ENCODE results near the gene TGFBI.

TGFBI gene

DNA sequence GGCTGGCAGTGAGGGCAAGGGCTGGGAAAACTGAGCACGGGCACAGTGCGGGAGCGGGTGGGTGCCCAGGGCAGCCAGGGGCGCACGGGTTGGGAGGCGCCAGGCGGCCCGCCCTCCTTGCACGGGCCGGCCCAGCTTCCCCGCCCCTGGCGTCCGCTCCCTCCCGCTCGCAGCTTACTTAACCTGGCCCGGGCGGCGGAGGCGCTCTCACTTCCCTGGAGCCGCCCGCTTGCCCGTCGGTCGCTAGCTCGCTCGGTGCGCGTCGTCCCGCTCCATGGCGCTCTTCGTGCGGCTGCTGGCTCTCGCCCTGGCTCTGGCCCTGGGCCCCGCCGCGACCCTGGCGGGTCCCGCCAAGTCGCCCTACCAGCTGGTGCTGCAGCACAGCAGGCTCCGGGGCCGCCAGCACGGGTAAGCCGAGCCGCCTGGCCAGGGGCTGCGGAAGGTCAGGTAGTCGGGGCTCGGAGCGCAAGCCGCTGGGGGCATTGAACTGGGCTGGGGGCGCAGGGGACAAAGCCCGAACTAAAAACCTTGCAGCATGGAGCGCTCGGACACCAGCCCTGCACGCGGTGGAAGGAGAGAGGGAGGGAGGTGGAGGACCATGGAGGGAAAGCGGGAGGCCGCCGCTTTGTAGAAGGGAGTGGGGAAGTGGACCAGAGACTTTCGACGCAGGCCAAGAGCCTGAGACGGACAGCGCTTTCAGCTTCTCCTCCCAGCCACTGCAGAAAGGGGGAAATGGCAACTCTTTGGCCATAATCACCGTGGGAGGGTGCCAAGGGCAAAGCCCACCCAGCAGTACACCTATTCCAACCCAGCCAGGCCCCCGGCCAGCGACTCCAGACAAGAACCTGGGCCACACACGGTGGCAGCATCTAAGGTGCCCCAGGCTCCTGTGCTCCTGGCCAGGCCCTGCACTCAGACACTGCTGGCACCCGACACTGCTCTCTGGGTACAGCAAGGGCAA is at the start of gene TGFBI:
Gene TGFBI, plus strand, starts transcription at position 207 of the 961 bp plus-strand sequence. Its CDS starts 68 bp downstream, at position 275.
- DNase-seq, result peak; percentile 44

DNA sequence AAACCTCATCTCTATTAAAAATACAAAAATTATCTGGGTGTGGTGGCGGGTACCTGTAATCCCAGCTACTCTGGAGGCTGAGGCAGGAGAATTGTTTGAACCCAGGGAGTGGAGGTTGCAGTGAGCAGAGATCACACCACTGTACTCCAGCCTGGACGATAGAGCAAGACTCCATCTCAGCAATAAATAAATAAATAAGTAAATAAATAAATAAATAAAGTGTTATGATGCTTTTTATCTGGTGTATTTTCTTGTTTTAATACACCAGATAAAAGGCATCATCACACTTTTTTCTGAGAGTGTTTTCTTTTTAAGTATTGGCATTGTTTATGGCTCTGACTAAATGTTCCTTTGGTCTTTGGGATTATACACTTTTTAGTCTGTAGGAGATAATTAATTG is 49.8 kb upstream of the TGFBI start:
- no peak for DNase-seq

DNA sequence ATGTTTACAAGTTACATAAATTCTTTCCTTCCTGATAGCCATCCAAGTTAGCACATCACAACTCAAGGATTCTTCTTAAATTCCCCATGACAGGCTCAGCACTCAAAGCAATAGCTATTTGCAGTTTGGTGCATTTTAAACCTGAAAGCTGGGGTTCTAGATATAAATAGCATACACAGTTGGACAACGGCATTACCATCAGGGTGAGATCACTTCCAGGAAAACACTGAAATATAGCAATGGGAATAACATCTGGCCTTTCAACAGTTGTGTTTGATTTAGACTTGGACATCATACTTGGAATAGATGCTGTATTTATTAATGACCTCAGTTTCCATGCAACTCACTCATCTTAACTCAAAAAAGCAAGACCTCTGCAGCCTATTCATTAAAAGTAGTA is 49.3 kb upstream of the TGFBI start:
- DNase-seq, result no peak

DNA sequence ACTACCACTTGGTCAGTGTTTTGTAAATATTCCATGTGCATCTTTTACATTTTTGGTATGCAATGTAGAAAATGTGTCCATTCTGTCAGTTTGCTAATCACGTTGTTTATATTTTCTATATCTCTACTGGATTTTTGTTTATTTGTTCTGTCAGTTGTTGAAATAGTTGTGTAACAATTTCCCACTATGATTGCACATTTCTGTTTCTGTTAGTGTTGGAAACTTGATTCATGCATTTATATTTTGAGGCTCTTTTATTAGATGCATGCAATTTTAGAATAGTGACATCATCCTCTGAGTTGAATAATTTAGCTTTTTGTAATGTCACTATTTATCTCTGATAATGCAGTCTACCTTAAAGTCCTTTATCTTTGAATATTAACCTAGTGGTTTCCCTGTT is 48.2 kb upstream of the TGFBI start:
- no peak for DNase-seq

DNA sequence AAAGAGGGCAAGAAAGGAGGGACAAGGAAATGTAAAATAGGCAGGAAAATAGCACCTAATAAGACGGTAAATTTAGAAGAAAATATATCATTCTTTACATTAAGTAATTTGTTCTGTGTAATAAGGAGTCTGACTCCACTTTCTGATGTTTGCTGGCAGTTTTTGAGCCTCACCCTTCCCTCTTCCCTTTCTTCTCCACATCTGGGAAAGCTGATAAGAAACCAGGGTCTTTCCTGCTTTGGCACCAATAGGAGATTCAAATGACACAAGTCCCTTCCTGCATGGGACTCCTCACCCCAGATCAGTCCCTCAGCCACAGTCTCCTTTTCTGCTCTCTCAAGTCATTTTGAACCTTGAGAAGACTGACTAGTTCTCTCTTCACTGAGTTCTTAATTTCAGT is 42.8 kb upstream of the TGFBI start:
- no peak for DNase-seq

DNA sequence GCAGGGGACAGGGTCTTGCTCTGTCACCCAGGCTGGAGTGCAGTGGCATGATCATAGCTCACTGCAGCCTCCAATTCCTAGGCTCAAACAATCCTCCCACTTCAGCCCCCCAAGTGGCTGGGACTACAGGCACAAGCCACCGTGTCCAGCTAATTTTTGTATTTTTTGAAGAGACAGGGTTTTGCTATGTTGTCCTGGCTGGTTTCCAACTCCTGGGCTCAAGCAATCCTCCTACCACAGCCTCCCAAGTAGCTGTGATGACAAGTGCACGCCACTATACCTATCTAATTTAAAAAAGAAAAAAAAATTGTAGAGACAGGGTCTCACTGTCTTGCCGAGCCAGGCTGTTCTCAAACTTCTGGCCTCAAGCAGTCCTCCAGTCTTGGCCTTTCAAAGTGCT is 42.4 kb upstream of the TGFBI start:
- DNase-seq, result no peak

DNA sequence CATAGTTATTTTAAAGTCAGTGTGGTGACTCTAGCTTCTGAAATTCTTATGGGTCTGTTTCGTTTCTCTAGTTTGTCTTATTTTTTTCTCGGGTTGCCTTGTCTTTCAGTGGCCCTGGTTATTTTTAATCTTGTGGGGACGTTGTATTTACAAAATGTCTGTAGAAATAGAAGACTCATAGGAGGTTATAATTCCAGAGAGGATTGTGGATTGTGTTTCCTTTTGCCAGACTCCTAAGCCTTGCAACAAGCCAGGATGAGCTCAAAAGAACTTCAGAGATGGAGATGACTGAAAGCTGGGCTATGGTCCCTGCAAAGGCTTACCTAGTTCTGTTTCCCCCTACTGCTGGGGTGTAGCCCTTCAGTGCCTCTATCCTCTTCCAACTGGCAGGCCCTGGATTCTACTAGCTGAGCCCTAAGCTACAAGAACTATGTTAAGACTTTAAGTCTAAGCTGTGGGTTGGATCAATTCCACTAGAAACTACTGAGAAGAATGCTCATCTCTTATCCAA is 41.8 kb upstream of the TGFBI start:
- DNase-seq, result no peak

DNA sequence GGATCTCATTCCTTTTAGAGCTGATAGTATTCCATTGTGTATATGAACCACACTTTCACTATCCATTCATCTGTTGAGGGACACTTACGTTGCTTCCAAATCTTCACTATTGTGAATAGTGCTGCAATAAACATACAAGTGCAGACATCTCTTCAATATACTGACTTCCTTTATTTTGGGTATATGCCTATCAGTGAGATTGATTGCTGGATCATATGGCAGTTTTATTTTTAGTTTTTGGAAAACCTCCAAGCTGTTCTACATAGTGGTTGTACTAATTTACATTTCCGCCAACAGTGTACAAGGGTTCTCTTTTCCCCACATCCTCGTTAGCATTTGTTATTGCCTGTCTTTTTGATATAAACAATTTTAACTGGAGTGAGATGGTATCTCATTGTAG is 40.2 kb upstream of the TGFBI start:
- DNase-seq, result no peak

DNA sequence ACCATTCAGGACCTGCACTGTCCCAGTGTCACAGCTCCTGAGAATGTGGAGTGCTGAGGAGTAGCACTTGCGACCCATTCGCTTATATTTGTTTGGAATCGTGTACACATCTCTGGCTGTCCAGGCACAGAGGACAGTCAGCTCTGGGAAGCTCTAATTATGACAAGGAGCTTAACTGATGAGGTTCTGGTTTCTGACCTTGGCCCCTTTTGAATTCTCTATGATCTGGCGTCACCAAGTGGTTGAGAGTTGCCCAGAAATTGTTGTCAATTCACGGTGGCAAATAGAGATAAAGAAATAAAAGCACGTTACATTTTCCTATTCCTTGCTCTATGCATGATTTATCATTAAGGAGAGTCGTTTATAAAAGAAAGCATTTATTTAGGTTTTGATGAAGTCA is 39.1 kb upstream of the TGFBI start:
- DNase-seq, result no peak

DNA sequence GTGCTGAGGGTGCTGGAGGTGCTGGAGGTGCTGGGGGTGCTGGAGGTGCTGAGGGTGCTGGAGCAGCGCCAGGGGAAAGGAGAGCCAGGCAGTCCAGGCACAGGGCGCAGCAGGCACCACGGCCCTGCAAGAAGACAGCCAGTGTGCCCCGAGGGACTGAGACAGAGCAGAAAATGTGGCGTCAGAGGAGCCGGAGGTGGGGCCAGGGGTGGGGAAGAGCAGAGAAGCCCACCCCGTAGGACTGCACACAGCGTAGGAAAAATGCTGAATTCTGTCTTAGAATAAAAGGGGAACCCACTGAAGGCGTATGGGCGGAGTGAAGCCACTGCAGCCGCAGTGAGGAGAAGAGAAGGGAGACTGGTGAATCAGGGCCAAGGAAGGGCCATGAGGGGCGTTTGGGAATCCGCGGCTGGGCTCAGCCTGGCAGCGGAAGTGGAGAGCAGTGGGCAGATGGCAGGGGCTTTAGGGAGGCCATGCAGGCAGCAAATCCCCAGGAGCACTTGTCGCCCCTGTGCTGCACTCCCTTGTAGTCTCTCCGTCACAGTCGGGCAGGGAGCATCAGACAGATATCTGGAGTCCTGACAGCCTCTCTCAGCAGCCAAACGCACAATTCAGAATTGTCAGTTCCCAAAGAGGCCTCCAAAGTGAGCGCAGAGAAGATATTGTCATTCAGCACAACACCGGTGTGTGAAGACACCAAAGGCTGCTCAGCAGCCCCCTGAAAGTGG is 38.1 kb upstream of the TGFBI start:
- DNase-seq, result no peak

DNA sequence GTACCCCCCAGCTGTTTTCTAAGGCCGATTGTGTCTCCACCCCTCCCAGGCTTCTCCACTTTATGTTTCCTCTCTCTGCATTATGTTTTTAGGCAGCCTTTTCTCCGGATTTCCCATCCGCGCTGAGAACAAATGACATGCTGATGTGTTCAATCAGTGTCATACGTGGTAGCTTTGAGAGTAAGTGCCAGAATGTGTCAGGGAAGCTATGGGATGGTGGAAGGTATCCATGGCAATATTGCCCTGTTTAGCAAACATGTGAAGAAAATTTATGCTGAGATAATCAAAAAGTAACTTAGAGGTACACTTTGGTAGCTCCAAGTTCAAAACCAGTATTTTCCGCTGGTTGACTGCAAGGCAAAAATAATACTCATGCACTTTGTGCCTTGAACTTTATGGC is 37.4 kb upstream of the TGFBI start:
- DNase-seq, result no peak

DNA sequence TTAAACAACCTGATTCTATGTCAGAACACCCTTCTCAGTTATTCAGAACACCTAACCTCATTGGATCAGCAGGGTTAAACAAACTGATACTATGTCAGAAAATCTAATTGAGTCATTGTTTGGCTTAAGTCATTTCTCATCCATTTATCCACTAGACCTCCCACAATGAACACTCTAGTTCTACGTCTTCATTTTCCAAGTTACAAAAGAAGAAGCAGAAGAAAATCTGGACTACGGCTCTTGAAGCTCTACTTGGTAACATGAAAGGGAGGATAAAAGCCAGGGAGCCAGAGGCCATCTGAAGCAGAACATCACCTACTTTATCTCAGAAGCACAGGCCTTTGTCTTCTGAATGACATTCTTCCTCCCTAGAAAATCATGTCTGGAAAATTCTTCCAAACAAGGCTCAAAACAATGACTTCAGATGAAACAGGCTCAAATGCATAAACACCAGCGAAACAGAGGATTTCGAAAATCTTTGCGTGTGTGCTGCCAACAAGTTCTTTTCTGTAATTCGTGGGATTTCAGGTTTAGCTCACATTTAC is 35.4 kb upstream of the TGFBI start:
- no peak for DNase-seq

DNA sequence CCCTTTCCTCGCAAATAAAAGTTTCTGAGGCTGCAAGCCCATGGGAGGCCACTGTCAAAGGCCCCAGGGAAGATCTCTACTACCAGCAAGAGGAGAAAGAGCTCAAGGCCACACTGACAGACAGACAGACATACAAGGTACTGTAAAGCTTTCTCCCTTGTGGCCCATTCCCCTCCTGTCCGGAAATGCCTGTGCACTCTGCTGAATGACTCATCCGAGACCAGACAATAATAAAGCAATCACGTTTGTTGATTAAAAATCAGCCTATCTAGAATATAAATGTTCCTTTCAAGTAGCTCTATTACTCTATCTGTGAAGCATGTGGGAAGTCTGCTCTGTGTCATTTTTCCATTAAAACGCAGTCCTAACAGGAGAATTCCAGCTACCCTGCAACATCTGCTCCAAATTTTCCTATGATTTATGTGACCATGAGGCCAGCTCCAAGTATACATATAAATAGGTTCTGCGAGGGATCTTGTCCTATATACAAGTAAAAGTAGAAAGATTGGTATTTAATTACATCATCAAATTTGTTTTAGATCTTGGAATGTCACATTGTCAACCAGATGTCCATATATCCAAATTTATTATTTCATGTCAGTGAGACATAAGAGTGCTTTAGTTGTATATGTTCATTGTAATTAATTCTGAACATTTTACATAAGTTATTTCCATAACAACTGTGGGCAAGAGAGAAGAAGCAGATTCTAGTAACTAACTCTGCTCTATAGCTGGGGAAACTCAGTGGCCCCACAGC is 34.7 kb upstream of the TGFBI start:
- DNase-seq, result no peak

DNA sequence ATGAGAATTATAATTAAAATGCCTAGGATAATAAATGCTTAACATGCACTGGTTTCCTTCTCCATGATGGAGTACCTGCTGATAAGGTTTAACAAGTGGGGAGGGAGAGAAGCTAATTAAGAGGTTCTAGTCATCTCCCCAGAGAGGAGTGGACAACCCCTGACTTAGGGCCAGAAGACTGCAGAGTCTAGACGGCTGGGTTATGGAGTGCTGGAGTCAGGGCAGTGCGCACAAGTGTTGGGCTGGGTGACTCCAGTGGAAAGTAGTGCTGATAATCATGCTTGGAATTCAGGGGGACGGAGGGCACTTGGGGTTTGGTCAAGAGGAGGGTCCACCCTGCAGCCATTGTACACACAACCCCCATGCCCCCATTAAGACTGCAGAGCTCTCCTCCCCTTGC is 32.8 kb upstream of the TGFBI start:
- no peak for DNase-seq

DNA sequence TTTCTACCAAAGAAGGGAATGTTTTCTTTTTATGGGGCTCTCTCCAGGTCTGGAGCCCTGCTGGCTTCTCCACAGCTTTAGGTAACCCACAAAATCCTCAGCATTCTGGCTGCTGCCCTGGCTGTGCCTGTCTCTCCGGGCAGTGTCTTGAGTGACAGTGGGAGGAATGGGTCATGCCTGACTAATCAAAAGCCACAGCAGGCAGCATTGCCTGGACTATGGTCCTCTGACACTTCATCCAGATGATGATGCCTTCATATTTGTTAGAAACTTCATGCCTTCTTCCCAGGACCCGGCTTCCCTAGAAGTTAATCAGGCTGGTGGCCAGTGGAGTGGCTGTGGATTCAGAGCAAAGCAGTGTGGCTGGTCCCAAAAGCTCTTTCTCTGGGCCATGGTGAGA is 32.2 kb upstream of the TGFBI start:
- no peak for DNase-seq

DNA sequence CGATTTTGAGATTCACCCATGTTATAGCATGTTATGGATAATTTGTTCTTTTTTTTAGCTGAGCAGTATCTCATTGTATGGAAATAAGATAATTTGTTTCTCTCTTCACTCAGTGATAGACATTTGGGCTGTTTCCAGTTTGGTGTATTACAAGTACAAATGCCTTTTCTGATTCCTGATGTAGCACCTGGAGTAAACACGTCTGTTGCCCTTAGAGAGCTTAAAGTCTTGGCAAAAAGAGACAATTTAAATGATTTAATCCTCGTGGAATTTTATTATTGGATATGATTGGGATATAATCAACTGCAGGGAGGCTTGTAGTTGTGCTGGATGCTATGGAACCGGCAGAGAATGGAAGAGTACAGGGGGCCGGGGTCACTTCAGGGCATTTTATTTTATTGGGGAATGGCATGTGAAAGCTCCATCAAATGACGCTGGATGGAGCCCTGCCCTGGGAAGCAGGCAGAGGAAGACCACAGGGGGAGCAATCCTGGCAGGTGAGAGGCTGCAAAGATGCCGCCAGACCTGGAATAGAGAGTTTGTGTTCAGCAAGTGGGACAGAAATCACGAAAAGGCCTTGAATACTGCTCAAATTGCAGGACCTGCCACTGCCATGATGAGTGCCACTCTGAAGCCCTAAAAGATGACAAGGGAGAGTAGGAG is 31.0 kb upstream of the TGFBI start:
- no peak for DNase-seq

DNA sequence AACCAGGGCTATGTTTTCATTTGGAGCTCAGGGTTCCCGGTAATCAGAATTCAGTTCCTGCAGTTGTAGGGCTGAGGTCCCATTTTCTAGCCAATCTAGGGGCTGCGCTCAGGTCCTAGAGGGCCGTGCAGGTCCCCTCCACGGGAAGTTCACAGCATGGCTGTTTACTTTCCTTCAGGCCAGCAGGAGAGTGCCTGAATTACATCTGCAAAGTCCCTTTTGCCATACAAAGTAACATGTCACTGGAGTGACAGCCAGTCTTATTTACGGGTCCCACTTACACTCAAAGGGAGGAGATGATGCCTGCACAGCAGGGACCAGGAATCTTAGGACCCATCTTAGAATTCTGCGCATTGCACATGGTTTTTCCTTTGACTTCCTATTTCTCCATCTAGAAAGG is 29.9 kb upstream of the TGFBI start:
- no peak for DNase-seq

DNA sequence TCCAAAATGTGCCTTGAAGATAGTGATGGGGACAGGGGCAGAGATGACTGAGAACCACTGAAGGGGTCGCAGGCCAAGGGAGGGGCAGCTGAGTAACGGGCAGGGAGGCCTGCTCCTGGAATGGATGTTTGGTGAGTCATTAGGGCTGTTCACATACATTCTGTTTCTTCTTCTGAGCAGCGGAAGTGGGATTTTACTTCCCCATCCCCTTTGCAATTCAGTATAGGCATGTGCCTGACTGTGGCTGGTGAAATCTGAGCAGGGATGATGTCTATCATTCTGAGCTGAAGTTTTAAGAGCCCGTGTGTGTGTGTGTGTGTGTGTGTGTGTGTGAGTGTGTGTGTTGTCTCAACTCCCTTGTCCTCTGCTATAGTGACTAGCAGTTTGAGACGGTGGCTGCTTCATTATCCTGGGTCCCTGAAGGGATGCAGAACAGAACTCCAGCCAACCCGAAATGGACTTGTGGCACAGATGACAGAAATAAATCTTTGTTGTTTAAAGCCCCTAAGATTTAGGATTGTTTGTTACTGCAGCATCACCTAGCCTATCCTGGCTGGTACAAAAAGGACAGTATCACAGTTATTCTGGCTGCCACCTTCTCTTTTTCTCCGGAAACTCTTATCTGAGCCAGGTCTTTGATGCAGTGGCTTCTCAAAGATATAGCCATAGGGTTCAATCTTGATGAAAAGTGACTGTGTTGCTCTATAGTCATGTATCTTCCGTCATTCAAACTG is 29.2 kb upstream of the TGFBI start:
- no peak for DNase-seq

DNA sequence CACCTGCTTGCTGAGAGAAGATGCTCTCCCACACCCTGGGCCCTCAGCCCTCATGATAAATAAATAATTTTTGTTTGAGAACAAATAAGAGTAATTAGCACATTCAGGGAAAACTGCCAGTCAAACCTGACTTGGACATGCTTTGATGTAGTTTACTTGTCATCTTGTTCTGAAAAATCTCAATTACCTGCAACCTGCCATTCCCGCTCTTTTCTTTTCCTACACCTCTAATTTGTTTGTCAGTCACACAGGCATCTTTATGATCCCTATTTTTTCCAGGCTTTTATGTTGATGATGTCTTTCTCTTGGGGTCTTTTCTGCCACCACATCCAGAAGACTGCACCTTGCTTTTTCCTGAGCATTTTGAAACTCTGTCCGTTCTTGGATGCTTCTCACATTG is 28.6 kb upstream of the TGFBI start:
- no peak for DNase-seq

DNA sequence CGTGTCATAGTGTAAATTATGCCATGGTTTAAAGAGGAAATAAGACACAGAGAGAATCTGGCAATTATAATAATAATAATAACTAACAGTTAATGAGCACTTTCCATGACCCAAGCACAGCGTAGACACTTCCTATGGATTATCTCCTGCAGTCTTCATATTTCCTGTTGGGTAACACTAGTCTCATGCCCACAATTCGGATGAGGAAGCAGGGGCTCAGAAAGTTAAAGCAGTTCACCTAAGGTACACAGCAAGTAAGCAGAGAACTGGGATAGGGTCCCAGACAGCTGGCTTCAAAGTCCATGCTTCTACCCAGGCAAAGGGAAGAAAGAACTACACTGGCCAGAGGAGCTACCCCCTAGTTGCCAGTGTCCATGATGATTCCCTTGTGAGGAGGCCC is 27.9 kb upstream of the TGFBI start:
- no peak for DNase-seq

DNA sequence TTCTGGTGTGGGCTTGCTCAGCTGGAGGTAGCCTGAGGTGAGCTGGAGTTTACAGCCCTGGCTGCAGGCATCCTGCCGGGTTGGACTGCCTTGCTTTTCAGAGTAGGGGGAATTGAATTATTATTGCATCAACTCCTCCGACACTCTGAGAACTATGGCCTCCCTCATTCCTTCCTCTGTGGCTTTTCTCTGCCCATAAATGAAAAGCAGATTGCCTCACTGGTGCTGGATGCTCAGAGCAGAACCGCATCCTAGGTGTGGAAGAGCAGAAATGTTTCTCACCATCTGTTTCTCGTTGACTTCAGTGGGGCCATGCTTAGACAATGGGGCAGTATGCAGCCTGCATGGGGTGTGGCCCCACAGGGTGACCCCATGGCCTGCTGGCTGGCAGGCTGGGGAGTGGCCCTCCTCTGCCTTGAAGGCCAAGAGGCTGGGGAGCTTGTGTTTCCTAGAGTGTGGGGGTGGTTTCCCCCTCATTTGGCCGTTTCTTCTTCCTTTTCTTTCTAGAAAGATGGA is 27.3 kb upstream of the TGFBI start:
- DNase-seq, result no peak
